ENCODE results near the gene ZFTA.

- TF ChIP-seq CTCF (IDR thresholded peaks at IDR 0.05; ENCODE audit: low read depth, low read length, poor library complexity, severe bottlenecking) (no peak), EZH2phosphoT487 (IDR thresholded peaks at IDR 0.05; ENCODE audit: borderline replicate concordance, low read length) (no peak)
Measured at GRCh38 chr11:63769714-63770455, 1.3 kb upstream of the ZFTA start.

All from DOHH2 (cell line).